B cell (primary cell): ENCODE data around the gene H2BK1.

Experiments used
- EZH2 ChIP-seq: IDR thresholded peaks from 2 replicates; pipeline ENCODE4 v1.6.1; 2012; ENCODE audit warnings: borderline replicate concordance, low read depth, mild to moderate bottlenecking, moderate library complexity, low read length; ENCODE audit not compliant: insufficient read depth, poor library complexity, severe bottlenecking
- TF ChIP-seq, protein P1 (sequence below): fragments of 200-600 bp; IDR thresholded peaks from one replicate; pipeline ENCODE4 v1.8.0; 2022; ENCODE audit warnings: antibody characterized with exemption, mild to moderate bottlenecking

GRCh38 chr7:151176401-151176800, 33.9 kb downstream of the H2BK1 start:
- TF ChIP-seq, protein P1, sequence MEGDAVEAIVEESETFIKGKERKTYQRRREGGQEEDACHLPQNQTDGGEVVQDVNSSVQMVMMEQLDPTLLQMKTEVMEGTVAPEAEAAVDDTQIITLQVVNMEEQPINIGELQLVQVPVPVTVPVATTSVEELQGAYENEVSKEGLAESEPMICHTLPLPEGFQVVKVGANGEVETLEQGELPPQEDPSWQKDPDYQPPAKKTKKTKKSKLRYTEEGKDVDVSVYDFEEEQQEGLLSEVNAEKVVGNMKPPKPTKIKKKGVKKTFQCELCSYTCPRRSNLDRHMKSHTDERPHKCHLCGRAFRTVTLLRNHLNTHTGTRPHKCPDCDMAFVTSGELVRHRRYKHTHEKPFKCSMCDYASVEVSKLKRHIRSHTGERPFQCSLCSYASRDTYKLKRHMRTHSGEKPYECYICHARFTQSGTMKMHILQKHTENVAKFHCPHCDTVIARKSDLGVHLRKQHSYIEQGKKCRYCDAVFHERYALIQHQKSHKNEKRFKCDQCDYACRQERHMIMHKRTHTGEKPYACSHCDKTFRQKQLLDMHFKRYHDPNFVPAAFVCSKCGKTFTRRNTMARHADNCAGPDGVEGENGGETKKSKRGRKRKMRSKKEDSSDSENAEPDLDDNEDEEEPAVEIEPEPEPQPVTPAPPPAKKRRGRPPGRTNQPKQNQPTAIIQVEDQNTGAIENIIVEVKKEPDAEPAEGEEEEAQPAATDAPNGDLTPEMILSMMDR, result no peak
- no peak for TF ChIP-seq EZH2
